T-helper 1 cell treated with Interleukin-12 subunit alpha and Interleukin-12 subunit beta and Interleukin-4 antibody, amounts not matched to agents 30 ng/mL and 1 ng/mL, for 36 hours (primary cell): ENCODE data around the gene FBLN5. TPM values are rescaled to one million over a fixed set of nuclear protein-coding genes. Genes with fewer than 3 reads are reported as not detected.

Source experiments
- intact Hi-C: fragments of 100-400 bp; cut with micrococcal nuclease; formaldehyde crosslinking; loops from one replicate; pipeline ENCODE4 v1.15.1; 2024
- total RNA-seq: library from RNA; stranded (reverse); gene quantifications from 2 replicates; pipeline ENCODE4 v1.2.3, GENCODE V29; 2022

FBLN5 gene
- total RNA-seq, 1 donor from 2014 or later: 1.5 TPM

DNA sequence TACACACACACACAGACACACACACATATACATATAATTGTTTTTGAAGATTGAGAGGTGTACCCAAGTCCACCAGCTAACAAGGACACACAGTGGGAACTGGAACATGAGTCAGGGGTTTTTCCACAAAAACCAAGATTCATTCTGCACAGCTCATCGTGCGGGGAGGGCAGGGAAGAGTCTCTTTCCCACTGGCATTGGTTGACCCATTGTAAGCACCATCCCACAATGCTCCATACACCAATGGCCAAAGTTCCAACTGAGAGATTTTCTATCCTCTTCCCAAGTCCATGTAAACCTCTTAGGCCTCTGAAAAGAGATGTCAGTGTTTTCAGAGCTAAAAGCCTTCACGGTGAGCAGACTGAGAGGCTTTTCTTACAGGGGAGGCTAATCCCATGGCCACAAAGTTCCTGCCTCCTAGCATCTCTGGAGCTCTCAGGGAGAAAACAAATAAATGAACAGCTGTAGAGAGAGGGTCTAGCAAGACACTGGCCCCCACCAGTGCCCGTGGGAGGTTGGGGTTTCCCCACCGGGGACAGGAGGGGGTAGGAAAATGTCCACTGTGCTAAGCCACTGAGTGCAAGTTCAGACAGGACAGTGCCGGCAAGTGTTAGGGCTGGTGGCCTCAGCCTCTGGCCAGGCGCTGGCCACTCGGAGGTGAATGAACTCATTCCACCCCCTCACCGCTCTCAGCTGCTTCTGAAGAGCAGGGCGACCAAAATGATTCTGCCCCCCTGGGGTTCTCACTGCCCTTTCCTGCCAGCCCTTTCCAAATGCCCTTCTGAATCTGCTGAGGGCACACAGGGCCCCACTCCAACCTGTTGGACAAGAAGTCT lies 58.6 kb downstream of the FBLN5 start:
- intact Hi-C loops: no loop called here

DNA sequence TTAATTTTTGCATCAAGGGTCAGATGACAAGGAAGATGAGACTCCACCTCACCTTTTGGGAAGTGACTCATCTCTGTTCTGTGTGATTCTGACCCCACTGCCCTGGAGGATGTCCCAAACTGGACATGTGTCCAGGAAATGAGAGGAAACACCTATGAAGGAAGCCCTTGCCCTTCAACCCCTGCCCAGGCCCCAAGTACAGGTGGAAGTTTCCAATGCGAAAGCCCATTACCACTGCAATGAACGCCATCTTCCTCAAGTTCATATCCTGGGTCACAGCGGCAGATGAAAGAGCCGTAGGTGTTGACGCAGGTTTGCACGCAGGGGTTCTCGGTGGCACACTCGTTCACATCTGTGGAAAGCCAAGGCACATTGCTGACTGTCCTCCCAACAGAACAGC lies 60.5 kb downstream of the FBLN5 start:
- intact Hi-C loops: no loop called here

DNA sequence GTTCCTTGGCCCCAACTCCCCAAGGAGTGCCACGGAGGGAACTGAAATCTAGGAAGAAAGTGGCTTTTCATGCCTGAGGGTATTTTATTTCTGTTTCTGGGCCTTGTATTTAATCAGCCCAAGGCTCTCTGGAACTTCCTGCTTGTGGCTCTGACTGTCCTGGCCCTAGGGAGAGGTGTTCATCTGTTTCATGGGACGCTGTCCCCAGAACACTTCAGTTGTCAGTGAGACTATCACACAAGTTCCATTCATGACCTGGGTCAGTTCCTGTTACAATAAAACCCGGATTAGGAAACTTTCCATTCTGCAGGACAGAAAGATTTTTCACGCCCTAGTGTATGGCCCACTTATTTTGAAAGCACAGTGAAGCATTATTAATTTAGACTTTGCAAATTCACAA lies 61.7 kb downstream of the FBLN5 start:
- intact Hi-C loops: no loop called here

DNA sequence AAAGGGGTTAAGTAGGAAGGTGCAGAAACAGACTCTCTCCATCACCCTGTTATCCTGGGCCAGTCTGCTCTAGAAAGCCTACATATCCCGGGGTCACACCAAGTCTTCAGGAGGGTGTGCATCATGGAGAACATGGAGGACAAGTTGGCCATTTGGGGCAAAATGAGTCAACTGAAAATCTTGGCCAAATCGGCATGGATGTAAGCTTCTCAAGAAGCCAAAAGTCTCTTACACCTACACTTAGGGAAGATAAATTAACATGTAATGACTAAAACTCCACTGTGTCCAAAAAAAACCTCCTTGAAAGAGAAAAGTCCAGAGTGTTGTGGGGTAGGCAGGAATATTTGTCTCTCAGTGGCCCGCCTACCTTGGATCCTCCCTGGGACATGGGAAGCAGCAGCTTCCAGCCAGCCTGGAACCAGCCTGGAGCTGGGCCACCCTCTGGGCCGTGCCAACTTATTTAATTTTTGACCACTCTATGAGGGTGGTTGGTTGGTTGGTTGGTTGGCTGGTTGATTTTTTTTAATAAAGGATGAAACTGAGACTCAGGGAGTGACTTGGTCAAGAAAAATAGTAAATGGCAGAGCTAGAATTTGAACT lies 62.3 kb downstream of the FBLN5 start:
- intact Hi-C loops: no loop called here

DNA sequence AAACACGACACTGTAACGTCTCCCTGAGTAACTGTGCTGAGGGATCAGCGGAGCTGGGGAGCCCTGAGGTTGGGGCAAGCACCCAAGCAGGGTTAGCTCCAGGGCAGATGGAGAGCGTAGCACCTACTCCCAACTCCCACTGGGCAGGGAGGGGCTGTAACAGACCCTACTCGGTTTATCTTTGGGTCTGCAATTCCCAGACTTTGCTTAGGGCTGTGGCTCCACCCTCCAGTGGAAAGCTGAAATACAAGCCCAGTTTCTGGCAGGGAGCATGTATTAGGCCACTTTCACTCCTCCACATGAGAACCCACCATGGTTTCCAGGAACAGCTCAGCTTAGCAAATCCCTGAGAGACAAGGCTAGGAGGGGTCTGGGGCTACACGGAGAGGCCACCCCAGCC lies 62.8 kb downstream of the FBLN5 start:
- intact Hi-C loops: no loop called here

DNA sequence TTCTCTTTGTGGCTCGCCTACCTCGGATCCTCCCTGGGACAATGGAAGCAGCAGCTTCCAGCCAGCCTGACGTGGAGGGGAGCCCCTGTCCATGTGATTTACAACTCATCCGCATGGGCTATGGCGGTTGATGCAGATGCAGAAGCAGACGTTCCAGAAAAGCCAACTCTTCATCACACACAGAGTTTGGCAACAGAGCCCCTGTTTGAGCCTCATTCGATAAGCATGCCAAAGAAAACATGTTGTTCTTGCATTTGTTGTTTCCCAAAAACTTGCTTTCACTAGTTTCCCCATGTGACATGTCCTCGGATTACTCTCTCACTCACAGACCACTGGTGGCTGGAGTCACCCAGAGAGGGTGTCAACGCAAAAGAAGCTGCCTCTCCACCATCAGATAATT lies 63.7 kb downstream of the FBLN5 start:
- intact Hi-C loops: no loop called here

DNA sequence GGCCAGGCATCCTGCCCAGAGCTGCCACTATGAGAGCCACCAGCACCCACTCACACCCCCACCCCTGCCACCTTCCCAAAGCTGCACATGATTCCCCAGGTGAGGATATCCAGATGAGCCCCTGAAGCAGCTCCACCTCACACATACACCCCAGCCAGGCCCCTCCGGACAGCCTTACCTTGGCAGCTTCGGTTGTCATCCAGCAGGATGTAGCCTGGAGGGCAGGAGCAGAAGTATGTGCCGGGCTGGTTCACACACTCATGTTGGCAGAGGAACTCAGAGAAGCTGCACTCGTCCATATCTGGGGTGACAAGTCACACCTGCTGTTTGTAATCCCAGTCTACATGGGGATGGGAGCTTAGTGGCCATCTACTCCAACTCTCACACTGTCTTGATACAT lies 64.7 kb downstream of the FBLN5 start:
- intact Hi-C loops: no loop called here

DNA sequence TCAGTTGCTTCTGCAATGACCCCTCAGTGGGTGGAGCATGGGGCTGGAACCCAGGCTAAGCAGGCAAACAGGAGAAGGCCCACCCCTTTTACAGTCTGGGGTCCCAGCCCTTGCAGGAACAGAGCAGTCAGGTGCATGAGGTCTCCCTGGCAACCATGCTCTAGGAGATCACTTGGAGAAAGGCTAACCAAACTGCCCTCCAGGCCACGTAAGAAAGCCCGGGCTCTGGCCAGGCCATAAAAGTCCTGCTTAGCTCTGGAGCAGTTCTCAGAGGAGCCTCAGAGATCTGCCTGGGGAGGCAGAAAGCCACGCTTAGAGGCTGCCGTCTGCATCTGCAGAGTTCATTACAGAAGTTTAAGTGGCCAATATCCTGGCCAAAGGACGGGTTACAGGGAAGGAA lies 65.1 kb downstream of the FBLN5 start:
- intact Hi-C loops: no loop called here

DNA sequence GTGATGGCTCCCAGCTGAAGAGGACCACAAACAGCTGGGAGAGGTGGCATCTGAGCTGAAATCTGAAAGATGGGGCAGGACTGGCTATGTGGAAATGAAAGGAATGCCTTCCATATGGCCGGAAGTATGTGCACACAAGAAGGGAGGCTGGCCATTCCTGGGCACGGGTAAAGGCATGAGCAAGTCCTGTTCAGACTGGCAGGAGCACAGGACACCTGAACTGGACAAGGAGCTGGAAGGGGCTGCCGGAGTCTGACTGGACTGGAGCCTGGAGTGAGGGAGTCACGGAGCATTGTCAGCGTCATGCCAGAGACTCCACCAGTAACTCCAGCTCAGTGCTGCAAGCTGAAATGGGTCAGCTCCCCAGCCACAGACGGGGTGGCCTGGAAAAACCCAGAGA lies 68.3 kb downstream of the FBLN5 start:
- intact Hi-C loops: loop anchor here (10.0 kb wide), 1 partner anchor 896 kb away; no protein-coding TSS in a partner anchor

DNA sequence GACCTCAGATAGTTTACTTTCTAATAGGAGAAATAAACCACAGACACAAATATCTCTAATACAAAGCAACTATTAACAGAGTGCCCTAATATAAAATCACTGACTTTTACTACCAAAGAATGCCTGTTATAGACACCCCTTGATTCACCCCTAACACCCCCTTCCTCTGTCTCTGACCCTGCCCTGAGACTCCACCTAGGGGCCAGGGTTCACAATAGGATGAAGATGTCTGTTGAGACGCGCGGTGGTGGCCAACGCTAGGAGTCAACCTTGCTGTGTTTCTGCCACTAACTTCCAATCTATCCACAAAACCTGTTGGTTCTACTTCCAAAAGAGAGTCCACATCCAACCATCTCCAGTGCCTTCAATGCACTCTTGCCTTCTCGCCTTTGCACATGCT lies 69.2 kb downstream of the FBLN5 start:
- intact Hi-C loops: loop anchor here (10.0 kb wide), 1 partner anchor 897 kb away; no protein-coding TSS in a partner anchor

DNA sequence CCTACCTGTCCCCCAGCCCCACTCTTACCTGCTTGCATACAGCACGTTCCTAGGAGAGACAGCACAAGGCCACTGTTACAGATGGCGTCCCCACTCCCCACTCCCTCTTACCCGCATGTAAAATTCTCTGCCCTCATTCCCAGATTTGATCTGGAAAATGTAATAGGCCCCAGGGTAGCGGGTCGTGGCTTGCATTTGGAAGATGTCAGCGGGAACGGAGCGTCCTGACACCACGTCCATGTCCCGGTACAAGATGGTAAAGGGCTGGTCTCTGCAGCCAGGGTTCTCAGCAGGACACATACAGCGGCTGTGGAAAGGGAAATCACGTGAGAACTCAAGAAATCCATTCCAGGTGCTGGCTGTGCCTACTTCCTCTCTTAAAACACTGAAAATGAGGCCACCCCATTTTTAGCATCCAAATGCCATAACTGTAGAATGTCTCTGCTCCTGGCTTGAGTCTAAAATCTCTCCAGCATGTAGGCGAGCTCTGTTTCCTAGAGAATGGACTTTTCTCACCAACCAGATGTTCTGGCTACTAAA lies 70.0 kb downstream of the FBLN5 start:
- intact Hi-C loops: loop anchor here (10.0 kb wide), 1 partner anchor 897 kb away; no protein-coding TSS in a partner anchor

DNA sequence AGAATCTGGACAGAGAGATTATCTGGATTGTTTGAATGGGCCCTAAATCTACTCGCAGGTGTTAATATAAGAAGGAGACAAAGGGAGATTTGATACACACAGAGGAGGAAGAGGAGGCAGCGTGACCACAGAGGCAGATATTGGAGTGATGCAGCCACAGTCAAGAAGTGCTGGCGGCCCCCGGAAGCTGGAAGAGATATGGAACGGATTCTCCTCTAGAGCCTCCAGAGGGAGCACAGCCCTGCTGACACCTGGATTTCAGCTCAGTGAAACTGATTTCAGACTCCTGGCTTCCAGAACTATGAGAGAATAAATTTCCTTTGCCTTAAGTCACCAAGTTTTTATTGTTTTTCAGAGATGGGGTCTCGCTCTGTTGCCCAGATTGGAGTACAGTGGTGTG lies 71.0 kb downstream of the FBLN5 start:
- intact Hi-C loops: loop anchor here (10.0 kb wide), 1 partner anchor 898 kb away; no protein-coding TSS in a partner anchor

DNA sequence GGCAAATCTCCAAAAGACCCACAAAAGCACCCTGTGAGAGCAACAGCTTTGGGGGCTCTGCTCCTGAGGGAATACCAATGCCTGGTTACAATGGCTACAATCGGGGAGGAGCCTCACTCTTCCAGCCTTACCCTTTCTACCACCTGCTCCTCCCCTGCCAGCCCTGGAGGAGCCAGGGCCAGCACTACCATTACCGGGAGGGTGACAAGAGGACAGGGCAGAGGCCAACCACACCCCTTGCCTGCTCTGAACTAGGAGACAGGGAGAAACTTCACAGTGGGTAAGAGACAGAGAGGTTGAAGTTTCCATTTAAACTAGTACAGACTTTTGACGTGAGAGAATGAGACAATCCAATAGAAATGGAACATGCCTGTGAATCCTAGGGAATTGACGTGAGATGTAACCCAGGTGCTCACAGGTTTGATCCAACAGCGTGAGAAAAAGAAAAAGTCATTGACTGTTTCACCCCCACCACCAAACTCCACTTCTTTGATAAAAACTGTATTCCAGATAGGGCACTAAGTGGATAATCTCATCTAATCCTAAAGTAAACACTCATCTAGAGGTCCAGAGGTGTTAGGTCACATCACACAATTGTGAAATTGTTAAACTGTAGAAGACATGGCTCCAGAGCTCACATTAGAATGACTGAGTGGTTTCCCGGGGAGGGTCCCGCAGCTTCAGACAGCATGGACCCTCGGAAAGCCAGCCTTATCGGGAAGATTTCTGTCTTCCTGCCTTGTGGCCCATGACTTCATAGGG lies 71.8 kb downstream of the FBLN5 start:
- intact Hi-C loops: loop anchor here (10.0 kb wide), 1 partner anchor 899 kb away; no protein-coding TSS in a partner anchor

DNA sequence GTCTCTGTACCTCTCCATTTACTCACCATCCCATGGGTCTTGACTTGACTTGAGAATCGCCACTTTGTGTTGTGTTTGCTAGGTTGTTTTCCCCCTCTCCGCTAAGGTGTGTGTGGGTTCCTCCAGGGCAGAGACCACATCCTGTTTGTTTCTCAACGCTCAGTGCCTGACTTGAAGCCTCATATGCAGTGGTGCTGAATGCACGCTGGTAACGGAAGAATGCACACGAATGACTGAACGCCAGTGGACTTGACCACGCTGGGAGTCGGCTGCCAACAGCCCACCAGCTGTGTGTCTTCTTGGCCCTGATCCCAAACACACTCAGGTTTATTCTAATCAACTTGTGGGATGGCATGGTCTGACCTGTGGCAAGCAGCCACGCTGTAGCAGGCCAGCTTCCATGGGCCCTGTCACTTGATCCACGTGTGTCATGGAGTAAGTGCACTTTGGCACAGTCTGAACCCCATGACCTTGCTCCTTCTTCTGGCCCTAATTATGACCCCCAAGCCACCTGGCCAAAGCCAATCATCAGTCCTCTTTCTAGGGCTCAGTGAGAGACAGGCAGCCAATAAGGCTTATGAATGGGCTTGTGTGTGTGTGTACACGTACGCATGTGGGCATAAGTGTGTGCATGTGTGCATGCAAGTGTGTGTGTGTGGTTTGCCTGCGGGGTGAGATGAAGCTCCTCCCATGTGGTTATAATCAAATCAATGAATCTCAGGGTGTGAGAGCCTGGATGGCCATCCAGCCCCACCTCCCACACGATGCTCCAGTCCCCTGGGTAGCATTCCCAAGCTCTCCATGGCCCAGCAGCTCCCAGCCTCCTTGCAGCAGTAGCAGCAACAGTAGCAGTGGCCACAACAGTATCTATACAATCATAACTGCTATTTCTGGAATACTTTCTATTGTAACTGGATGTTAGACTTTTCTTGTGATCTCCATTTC lies 73.8 kb downstream of the FBLN5 start:
- intact Hi-C loops: loop anchor here (1.0 to 10.0 kb wide), 8 partner anchors 8 to 901 kb away; partner anchors contain the start of genes CCDC88C and TRIP11

DNA sequence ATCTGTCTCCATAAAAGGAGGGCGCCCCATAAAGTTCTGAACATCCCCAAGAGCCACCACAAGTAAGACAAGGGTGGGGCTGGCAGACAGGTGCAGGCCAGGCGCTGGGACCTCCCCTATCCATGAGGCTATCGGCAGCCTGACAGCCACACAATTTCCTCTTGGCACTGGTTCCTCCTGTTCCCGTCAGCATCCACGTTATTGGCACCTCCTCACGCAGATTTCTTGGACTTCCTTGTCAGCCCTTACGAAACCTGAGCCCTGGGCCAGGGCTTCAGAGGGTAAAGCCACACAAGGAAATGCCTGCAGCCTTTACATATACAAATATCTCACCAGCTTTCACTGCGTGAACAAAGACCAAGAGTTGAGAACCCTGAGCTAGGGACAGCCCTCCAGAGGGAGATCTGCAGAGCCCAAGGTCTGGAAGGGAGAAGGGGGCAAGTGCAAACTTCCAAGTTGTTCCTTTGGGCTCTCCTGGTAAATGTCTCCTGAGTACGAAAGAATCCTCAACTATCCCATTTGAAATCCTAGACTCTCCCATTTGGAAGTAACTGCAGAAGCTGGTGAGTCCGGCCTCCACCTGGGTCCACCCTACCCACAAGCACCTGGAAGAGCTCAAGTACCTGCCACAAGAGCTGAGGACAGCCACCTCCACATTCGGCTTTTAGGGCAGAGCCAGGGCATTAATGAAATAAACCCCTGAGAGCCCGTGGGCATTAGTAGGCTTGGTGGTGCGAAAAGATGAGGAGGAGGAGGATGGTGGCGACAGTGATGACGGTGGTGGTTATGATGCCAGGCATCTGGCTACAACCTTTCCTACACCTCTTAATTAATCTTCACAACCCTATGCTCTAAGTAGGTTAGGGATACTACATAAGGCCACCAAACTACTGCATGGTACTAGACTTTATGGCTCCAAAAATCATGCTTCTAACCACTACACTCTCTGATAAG lies 74.7 kb downstream of the FBLN5 start:
- intact Hi-C loops: loop anchor here (1.0 to 10.0 kb wide), 8 partner anchors 7 to 902 kb away; partner anchors contain the start of genes CCDC88C and TRIP11

DNA sequence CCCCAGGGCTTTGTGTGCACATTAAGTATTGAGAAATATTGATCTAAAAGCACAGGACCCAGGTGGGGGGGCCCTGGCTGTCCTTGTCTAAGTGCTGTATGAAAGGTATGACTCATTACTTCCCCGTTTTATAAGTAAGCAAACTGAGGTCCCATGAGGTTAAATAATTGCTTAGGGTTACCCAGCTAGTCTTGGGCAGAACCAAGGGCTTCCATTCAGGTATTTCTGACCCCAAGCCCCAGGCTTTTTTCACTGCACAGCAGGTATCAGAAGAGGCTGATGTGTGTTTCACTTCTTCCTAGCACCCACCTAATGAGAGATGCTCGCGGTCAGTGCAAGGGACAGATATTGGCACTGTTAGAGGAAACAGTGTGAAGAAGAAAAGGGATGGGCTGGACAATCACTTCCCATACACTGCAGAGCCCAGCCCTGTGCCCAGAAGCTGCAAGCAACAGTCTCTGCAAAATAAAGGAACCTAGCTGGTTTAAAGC lies 75.4 kb downstream of the FBLN5 start:
- intact Hi-C loops: loop anchor here (2.0 to 10.0 kb wide), 4 partner anchors 169 to 903 kb away; partner anchors contain the start of genes CCDC88C and TRIP11

DNA sequence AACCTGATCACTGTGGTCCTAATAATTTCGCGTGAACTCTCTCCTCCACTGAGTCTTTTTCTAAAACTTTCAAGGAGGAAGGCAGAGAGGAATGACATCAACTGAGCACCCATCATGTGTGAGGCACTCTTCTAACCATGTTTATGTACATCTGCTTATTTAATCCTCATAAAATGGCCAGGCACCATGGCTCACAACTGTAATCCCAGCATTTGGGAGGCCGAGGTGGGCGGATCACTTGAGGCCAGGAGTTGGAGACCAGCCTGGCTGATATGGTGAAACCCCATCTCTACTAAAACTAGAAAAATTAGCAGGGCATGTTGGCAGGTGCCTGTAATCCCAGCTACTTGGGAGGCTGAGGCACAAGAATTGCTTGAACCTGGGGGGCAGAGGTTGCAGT lies 76.1 kb downstream of the FBLN5 start:
- intact Hi-C loops: loop anchor here (5.0 to 10.0 kb wide), 3 partner anchors 454 to 903 kb away; partner anchors contain the start of gene CCDC88C

DNA sequence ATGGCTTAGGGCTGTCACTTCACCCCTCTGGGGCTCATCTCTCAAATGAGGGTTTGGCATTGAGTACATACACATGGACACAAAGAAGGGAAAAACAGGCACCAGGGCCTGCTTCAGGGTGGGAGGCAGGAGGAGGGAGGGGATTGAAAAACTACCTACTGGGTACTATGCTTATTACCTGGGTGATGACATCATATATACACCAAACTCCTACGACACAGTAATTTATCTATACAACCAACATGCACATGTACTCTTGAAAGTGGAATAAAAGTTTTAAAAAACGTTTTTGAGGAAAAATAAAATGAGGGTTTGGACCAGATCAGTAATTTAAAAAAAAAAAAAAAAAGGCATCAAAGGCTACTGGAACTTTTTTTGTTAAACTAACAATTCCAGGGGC lies 76.6 kb downstream of the FBLN5 start:
- intact Hi-C loops: loop anchor here (5.0 to 10.0 kb wide), 3 partner anchors 454 to 904 kb away; partner anchors contain the start of gene CCDC88C

DNA sequence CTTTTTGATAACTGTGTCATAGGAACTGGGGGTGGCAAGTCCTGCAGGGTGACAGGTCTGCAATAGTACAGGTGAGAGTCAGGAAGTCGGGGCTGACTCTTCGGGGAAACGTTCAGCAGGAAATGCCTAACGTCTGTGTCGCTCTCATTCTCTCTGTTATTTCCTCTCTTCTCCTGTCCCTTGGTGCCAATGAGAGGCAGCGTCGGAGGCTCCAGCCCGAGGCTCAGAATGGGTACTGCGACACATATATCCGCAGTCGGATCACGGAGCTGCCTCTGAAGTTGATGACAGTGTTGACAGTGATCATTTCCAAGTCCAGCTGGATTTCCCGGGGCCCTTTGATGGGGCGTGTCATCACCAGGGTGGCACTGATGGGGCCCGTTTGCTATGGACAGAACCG lies 77.5 kb downstream of the FBLN5 start:
- intact Hi-C loops: loop anchor here (5.0 to 10.0 kb wide), 3 partner anchors 453 to 905 kb away; partner anchors contain the start of gene CCDC88C
